HG03378 (cell line): Measurements from ENCODE around the gene CLDN10.
"Not testable (repeated sequence)": the region's sequence is repeated elsewhere in the genome, so short reads cannot be mapped to it uniquely, and the experiment has no call there.

Experiments
- ATAC-seq: cut with Tn5 transposase; IDR thresholded peaks from one replicate; pipeline ENCODE4 v1.9.1; 2021; ENCODE audit warnings: mild to moderate bottlenecking, moderate library complexity; ENCODE audit not compliant: unreplicated experiment

The CLDN10 gene

DNA sequence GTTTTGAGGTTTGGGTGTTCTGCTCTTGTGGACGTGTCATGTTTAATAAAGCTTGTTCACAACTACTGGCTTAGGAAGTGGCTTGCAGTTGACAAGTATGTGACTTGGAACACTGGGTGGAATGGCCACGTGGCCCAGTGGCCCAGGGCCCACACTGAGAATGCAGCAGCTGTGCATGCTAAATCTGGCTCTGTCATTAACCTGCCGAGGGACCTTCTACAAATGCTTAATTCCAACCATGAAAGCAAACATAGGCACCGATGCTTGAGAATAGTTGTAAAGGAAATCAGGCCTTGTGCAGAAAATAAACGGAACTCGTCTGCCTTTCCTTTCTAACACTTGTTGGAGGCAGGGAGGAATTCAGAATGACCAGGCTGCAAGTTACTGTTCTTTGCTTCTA is 11.6 kb upstream of the CLDN10 start:
- ATAC-seq, result no peak

DNA sequence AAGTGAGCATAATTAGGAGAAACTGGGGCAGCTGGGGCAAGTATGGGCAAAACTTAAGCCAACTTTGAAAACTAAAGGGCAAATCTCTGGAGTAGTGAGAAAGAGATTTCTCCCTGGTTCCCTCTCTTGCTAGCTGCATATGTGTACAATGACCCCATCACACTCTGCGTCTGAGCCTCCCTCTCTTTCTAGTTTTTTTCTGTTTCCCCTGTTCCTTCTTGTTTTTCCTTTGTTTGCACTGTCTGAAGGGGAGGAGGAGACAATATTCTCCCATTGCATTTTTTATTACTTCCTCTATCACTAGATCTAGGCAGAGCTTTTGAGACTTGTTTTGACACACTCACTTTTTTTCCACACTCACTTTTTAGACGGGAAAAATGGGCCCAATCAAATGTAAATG is 11.2 kb upstream of the CLDN10 start:
- ATAC-seq, result no peak

DNA sequence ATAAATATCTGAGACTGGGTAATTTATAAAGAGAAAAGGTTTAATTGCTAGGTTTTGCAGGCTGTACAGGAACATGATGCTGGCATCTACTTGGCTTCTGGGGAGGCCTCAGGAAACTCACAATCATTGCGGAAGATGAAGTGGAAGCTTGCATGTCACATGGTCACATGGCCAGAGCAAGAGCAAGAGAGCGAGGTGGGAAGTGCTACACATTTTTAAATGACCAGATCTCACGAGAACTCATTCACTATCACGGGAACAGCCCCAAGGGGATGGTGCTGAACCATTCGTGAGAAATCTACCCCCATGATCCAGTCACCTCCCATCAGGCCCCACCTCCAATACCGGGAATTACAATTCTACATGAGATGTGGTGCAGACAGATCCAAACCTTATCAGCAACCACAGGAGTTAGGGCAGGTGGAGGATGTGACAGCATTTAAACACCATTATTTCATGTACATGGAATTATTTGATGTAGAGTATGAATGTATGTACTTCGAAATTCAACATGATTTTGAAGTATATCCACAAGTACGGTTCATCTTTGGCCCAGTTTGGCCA is 10.5 kb upstream of the CLDN10 start:
- no peak for ATAC-seq

DNA sequence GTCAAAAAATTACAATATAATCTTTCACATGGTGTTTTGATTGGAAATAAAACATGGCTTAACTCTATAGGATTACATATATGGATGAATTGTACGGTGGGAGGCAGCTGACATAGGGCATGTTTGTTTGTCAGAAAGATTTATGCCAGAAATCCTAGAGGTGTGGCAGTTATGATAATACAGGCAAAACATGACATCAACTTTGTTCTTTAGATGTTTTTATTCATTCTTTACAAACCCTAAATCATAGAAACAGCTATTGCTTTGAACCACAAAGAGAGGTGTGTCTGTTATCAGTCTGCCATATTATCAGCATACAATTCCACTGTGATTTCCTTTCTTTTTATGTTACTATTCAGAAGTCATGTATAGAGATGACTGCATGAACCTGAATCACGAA is 8.2 kb upstream of the CLDN10 start:
- ATAC-seq, result no peak

DNA sequence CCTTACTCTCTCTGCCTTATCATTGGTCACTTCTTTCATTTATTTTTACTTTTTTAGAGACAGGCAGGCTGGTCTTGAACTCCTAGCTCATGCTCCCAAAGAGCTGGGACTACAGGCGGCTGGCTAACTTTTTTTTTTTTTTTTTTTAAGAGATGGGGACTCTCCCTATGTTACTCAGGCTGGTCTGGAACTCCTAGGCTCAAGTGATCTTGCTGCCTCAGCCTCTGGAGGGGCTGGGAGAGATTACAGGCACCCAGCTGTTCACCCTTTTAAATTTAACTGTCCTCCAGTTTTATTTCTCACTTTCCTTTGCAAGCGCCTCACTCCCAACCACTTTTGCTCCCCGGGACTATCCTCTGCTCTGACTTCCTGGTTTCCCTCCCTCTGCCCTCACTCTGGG is 5.6 kb upstream of the CLDN10 start:
- no peak for ATAC-seq

DNA sequence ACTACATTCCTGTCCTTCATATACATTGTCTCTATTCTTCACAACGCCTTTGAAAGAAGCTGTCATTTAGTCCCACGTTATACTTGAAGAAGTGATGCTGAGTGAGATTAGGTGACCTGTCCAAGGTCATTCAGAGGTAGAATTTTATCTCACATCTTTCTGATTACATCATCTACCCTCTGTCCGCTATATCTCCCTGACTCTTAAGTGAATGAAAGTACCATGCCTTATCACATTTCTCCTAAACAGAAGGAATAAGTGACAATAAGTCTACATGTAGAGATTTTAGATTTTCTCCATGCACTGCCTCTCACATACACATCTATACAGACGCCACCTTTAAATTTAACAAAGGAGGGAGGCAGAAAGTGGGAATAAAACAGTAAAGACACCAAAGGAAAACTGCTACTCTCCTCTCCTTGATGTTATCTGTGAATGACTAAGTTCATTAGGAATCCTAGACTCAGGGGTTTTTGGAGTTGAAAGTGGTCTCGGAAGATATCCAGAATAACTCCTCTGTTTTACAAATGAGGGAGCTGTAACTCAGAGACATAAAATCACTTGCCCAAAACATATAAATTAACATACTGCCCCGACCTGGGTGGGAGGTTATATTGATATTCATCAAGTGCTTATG is 4.9 kb upstream of the CLDN10 start:
- ATAC-seq, result no peak

DNA sequence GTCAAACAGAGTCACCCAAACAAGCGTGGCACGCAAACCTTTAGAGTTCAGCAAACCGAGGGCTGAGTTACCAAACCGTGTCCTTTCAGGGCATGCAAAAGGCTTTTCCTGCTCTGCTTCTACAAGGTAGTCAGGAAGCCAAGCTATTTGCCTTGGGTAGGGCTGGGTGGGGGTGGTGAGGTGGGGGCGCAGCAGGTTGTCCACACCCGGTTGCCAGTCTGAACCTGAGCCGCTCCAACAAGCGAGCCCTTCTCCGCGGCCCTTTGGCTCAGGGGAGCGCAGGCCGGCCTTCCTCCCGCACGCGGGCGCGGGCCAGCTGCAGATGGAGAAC is 347 bp upstream of the CLDN10 start:
- ATAC-seq, result no peak

DNA sequence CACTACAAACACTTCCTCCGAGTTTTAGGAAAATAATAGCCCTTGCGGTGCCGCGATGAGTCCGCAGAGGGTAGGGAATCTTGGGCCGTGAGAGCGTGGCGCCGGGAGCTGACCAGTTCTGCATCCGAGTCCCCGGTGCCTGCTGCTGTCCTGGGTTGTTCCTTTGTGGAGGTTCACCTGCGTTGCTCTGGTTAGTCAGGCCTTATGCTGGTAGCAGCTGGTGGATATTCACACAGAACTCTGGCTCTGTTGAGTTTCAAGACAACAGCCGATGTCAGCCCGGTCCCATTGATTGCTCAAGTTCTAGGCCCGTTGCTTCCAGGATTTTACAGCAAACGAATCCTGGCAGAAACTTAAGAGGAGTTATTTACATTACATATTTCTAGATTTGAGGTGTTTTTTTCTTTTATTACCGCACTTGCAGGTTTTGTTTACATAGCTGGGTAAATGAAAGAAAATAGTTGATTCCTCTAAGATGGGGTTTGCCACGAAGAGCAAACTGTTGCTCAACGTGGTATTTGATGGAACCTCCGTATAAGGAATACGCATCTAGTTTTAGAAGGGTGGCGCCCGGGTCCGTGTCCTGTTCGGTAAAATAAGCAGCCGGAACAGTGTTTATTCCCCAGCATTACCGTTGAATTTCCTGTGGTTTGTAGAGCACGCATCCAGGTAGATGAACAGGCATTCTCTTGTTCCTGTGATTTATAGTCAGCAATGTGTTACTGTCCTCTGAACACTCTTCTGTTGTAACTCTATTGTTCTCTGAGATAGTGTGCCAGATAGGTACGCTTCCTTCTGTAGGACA is 1.3 kb downstream of the CLDN10 start:
- ATAC-seq, result no peak

DNA sequence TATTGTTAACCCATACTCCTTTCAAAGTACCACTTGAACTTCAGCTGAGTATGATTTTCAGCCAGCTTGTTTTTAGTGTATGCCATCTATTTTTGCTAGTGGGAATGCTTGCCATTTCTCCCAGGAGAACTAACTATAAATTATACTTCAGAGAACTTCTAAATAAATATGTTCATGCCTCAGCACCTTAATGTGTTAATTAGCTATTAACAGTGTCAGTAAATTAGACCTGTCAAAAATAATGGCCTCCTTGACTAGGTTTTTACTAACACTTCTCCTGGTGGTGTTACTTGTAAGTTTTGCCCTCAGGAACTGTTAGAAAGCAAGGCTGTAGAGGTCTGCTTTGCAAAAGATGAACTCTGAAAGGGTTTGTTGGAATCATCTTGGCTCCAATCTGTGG is 4.5 kb downstream of the CLDN10 start:
- no peak for ATAC-seq

DNA sequence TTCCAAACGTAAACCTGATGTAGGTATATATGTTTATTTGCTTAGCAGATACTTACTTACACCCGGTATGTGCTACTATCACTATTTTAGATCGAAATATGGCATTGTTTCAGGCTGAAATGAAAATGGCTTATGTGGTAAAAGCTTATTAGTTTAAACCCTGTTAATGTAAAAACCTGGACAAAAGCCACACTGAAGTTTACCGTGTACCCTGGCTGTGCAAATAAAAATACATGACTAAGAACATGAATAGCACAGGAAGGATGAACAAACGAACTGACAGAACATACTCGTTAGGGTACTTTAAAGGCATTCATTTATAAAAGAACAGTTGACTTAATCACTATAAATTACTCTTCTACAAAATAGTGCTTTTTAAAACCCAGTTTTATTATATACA is 6.6 kb downstream of the CLDN10 start:
- no peak for ATAC-seq

DNA sequence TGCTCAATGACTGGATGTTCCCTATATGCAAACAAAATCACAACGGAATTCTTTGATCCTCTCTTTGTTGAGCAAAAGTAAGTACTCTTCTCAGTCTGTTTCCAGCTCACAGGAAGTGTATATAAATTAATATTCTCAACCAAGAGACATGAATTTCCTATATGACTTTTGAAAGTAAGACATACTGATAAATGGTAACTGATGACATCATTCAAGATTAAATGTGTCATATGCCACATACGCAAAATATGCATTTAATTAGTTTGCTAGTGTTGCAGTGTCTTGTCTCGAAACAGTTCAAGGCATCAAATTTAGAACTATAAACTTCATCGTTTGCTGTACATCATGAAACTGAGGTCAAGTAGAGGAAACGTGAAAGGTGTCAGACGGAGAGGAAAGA is 7.9 kb downstream of the CLDN10 start:
- ATAC-seq, result no peak

DNA sequence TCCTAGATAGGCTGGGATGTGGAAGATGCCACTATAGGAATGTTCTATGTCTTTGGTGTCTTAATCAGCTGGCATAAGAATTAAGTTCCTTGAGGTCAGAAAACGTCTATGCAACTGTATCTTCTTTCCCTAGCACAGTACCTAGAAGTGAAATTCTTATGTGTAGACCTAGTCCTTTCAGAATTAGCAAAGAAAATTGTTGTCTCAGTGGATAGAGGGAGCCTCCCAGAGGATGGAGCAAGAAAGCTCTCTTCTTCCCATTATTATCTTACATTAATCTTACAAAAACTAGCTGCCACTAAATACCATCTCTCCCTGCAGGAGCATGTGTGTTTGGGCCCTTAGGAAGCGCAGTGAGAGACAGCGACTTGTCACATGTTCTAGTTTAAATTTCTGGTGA is 11.6 kb downstream of the CLDN10 start:
- no peak for ATAC-seq

DNA sequence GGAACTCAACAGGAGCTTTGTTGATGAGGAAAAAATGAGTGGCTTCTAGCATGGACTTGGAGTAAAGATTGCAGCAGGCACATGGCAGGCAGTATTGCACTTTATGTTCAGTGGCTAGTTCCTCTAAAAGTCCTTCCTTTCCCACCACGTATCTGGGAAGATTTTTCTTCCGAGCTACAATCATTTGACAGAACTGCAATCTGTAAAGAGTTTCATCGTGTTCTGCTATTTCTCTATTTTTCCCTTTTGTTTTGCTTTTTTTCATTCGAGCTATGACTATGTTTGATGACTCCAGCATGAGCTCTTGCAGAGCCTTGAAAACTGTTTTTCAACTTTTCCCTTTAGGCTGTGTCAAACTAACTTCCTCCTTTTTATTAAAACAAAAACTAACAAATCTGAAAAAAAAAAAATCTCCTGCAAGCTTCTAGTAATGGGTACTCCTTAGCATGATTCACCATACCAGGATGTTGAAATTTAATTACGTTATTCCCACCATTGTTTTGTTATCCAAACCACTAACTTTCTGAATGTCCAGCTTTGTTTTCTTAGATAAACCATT is 12.3 kb downstream of the CLDN10 start:
- no peak for ATAC-seq

DNA sequence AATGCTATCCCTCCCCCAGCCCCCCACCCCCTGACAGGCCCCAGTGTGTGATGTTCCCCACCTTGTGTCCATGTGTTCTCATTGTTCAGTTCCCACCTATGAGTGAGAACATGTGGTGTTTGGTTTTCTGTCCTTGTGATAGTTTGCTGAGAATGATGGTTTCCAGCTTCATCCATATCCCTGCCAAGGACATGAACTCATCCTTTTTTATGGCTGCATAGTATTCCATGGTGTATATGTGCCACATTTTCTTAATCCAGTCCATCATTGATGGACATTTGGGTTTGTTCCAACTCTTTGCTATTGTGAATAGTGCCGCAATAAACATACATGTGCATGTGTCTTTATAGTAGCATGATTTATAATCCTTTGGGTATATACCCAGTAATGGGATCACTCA is 13.2 kb downstream of the CLDN10 start:
- not testable (repeated sequence) for ATAC-seq

DNA sequence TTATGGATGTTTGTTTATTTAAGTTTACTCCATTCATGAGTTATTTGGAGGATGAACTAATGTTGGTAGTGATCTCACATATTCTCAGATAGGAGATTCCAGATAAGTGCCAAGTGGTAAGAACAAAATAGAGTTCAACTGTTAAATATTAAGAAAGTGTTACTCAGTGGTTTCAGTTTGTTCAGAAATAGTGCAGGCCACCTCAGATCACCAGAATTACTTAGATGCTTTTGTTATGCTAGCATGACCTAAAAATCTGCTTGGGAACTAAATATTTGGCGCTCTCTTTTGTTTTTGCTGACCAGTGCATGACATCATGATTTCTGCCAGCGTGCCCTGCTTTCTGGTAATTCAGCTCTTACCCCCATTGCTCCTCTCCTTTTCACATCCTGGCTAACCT is 15.6 kb downstream of the CLDN10 start:
- no peak for ATAC-seq

DNA sequence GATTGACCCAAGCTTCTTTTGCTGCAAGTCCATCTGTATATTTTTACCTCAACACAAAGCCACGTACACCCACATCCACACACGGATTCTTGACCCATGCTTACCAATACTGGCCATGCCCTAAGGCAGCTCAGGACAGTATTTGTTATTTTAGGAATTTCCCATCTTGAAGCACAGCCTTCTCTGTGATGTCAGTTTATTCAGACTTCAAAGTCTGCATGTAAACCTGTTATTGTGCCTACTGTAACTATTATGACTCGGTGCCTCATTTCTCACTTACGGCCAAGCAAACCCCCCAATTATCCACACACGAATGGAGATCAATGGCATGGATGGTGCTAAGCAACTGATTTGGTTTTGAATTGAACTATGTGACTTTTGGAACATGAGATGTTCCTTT is 17.5 kb downstream of the CLDN10 start:
- ATAC-seq, result no peak

DNA sequence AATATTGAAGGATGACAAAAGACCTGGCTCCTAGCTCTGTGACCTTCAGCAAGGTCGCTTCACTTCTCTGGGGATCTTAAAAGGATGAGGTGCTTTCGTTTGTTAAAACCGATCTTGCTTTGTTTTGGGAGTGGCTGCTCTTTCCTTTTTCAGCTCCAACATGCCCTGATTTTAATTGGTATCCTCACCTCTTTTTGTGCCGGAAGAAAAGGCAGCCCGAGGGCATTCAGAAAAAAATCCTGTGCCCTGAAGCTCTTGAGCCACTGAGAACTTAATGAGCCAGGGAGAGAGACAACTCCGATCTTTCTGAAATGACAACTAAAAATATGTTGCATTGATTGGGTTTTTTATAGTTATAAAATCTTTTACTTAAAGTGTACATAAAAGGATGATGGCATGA is 19.4 kb downstream of the CLDN10 start:
- no peak for ATAC-seq

DNA sequence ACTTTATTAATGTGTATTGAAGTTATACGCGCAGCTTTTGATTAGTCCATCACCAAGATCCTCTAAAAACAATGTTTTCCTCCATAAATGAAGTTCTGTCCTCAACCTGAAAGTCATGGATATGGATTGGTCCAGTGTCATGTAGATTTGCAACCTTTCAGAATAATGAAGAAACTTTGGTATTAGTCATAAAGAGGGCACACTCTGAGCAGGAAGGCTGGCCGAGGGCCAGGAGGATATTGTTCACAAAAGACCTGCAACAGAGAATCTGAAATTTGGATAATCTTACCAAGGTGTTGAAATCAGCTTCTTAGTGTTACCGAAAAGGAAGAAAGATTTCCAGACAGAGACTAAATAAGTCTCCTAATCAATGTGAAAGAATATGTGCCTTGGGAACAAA is 20.7 kb downstream of the CLDN10 start:
- no peak for ATAC-seq

DNA sequence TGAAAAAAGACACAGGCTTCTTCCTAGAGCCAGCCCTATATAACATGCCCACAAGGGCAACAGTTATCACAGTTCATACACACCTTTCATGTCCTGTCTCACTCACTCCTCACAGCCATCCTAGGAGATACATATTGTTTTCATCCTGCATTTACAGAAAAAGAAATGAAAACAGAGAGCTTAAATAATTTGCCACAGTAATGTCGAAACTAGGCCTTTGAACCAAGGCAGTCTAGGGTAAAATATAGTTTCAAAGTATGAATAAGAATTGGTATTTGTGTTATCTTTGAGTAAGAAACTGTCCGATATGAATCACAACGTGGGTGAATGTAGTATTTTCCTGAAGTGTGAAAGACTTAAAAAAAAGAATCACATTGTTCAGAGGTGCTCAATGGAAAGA is 26.8 kb downstream of the CLDN10 start:
- peak; percentile 98 for ATAC-seq

DNA sequence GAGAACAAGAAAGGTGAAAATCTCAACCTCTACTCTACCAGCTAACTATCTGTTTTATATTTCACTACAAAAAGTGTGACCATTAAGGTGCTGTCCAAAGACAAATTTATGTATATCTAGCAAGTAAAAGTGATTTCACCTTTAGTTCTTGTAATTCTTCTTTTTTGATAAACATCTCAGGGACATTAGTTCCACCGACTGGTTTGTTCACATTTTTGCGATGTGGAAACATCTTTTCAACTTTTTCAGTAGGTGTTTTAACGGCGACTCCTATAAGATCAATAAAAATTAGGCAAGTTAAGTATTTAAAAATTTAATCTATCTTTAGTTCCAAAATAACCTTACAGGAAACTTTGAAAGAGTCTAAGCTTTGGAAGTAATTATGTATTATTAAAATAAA is 33.3 kb downstream of the CLDN10 start:
- no peak for ATAC-seq

DNA sequence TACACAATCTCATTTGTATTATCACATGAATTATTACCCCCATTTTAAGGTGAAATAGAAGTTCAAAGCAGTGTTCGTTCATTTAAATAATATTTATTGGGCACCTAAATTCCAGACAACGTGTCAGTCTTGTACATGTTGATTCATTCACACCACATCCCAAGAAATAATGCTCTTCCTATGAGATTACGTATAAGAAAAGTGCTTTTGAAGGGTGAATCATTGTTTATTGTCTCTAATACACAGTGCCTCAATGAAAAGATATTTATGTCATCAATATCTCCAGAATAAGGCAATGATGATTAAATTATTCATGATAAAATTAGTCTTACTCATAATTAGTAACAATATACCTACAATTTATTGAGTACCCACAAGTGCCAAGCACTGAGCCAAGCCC is 35.6 kb downstream of the CLDN10 start:
- ATAC-seq, result no peak

DNA sequence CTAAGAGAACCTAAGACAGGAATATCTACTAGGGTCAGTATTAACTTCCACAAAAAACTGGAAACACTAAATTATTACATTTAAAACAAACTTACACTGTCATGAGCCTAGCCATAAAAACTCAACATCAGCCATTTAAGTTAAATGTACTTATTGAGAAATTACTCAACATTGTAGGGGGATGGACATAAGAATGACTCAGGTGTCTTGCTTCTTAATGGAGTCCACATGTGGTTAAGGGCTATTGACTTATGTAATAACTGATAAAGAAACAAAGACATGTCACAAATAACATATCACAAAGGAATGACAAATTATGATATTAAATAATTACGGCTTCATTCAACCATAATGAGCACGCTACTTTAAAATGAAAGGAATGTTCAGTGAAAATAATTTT is 36.2 kb downstream of the CLDN10 start:
- ATAC-seq, result no peak
